GM19455 (cell line): Measurements from ENCODE around the gene PPP4C.
"Not testable (repeated sequence)": the region's sequence is repeated elsewhere in the genome, so short reads cannot be mapped to it uniquely, and the experiment has no call there.

Source experiments
- ATAC-seq: cut with Tn5 transposase; IDR thresholded peaks from one replicate; pipeline ENCODE4 v1.9.1; 2021; ENCODE audit not compliant: unreplicated experiment

Gene PPP4C

DNA sequence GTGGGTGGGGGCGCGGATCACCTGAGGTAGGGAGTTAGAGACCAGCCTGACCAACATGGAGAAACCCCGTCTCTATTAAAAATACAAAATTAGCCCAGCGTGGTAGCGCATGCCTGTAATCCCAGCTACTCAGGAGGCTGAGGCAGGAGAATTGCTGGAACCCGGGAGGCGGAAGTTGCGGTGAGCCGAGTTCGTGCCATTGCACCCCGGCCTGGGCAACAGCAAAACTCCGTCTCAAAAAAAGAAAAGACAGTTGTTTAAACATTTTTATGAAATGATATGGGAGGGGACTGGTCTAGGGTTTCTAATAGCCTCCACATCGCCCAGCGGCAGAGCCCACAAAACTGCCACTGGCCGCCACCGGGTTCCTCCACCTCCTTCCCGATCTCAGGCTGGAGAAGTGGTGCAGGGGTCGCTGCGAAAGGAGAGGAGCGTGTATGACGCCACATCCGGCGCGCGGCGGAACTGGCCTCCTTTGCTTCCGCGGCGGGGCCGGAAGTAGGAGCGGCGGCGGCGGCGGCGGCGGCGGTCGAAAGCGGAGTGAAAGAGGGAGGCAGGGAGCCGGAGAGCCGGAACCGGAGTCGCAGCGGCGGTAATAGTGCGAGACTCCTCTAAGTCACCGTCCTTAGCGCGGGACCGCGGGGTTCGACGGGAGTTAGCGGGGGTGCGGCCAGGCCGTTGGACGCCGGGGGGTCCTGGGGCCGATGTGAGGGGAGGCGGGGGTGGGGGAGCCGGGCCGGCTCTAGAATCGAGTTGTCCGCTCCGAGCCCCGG is at the start of gene PPP4C:
Gene PPP4C, plus strand, starts transcription at position 492 of the 773 bp plus-strand sequence. CDS start 384 bp downstream, outside the sequence.
- peak; percentile 70 for ATAC-seq

DNA sequence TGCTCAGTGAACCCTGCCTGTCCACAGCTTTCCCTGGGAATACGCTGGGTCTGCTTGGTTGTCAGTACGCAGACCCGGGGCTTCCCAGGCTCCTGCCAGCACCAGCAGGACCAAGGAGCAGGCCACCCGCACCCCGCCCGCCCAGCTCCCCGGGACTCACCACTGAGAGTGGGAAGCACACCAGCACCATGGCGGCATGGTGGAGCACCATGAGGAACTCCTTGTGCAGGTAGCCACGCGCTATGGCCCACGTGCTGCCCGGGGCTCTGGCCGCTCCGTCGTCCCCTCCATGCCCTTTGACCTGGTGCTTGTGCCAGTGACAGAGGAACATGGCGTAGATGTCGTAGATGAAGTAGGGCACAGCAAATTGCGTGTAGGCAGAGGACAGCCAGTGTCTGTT is 49.3 kb upstream of the PPP4C start:
- no peak for ATAC-seq

DNA sequence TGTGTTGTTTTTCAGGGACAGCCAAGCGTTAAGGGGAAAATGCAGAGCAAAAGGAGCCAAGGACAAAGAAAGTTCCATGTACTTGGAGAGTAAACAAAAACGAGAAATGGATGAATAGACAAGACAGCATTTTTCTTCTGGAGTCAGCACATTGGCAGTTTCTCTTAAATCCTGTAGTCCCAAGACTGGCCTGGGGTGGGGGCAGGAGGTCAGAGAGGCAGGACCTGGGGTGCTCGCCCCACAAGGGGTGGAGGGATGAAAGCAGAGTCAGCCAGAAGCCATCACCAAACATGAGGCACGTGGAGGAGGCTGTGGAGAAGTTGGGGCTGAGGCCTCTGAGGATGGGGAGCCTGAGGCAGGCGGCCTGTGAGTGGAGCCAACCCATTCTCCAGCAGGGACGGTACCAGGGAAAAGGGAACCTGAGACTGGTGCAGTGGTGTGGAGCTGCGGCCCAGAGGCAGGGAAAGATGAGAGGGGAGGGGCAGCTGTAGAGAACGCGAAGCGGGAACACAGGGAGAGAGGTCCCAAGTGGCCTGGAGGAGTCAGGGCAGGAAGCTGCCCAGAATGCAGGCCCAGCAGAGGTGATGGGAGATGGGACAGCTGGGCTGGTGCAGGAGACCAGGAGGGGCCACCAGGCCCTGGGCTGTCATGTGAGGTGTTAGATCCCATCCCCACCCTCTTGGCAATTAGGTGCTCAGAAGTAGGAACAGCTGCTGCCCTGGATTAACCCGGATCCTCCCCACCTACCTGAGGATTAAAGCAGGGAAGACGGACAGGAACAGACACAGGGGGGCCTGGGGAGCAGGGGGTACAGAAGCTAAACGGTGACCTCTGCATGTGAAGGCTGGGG is 48.0 kb upstream of the PPP4C start:
- ATAC-seq = no peak

DNA sequence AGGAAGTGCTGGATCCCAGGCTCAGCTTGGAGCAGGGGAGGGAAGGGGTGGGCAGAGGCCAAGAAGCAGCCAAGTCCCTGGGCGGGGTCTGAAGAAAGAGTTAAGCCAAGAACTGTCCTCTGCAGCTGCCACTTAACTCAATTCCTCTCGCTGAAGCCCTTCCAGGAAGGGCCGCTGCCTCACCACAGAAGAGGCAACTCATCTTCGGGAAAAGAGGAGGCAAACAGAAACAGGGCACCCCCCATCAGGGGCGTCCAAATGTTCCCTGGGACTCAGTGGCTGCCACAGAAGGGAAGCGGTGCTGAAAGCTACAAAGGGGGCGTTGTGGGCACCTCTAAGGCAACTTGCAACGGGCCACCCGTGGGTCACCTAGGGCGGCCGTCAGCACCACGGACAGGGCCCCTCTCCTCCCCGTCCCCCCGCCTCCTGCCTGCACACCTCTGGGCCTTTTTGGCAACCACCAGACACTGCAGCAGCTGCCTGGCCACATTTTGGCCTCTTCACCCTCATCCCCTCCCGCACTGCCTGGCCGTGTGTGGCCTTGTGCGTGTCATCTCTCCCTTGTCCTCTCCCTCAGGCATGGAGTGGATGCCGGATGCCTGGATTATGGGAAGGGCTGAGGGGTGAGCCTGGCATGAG is 47.2 kb upstream of the PPP4C start:
- no peak for ATAC-seq

DNA sequence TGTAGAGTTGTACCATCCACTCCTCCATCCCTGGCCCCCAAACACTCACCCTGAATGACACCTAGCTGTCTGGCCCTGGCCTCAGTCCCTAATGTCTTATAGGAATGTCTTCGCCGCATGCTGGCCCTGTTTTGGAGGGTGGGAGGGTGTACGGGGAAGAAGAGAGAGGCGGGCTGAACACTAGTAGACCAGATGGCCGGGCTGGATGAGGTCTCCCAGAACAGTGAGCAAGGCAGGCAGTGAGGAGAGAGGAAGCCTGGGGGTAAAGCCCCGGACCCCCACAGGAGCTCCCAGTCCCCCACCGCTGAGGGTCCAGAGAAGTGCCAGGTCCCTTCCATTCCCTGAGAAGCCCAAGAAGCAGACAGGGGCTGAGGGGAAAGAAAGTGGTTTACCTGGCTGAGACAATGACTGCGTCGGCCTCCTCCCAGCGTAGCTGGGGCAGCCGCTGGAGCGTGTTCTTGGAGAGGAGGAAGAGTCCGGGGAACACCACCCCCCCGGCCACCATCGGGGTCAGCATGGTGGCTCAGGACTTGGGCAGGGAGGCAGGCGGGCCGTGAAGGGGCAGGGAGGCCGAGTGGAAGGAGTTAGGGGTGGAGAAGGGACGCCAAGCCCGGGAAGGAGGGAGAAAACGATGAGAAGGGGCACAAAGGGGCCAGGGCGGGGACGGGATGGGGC is 45.6 kb upstream of the PPP4C start:
- ATAC-seq = no peak

DNA sequence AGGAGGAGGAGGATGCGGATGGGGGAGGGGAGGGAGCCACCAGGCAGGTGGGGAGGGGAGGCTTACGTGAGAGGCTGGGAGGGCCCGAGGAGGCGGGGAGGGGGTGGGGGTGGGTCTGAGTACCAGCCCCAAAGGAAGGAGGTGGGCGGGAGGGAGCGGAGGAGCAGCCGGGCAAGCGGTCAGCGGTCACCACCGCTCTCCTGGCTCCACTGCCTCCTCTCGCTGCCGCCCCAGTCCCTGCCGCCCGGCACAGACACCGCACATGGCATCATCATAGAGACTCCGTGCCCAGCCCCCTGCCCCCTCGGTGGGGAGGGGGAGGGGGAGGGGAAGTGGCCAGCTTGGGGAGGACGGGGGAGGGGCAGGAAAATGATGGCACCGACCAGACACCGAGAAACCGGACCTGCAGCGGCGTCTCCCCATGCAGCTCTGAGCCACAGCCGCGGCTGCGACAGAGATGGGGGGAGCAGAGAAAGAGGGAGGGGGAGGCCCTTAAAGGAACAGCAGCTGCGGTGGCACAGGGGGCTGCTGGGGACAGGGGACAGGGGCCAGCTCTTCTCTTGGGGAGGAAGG is 44.9 kb upstream of the PPP4C start, which contains the start of gene TLCD3B:
Gene TLCD3B, minus strand, starts transcription at position 431 of the 573 bp plus-strand sequence. CDS start 744 bp downstream, outside the sequence.
- ATAC-seq = no peak

DNA sequence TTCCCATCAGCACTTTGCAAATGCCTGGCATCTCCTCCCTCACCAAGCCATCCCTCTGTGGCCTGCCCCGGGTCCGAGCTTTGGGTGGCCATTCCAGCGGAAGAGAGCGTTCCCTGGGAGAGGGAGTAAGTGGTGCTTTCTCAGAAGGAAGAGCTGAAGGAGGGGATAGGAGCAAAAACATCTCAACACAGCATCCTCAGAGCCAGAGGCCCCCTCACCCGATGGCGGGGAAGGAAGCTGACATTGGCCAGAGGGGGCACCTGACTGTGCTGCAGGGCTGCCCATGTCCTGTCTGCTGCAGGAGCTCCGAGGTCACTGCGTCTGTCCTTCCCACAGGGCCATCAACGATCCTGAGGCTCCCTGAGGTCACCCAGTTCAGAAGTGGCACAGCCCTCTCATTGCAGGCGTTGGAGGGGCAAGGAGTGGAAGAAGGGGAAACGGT is 44.3 kb upstream of the PPP4C start:
- no peak for ATAC-seq

DNA sequence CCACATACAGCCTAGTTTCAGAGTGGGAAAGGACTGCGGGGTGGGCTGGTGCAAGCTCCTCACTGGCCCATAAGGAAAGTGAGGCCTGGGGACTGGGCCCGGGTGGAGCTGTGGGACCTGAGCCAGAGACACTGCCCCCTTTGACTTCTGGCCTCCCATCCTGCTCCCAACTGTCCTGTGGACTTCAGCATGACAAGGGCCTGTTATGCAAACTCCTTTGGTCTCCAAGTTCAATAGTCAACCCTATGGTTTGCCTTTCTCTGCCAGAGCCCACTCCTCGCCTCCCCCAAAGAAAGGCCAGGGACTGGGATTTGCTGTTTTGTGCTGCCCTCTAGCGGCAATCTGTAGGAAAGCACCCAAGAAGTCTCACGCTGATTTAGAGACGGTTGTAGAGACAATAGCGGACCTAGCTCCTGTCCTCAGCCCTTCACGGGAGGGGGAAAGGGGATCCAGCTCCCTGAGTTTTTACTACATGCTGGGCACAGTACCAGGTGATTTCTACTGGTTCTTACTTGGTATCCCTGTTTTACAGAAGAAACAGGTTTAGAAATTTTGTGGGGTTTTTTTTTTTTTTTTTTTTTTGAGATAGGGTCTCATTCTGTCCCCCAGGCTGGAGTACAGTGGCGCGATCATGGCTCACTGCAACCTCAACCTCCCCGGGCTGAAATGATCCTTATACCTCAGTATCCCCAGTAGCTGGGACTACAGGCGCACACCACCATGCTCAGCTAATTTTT is 43.5 kb upstream of the PPP4C start:
- ATAC-seq = no peak

DNA sequence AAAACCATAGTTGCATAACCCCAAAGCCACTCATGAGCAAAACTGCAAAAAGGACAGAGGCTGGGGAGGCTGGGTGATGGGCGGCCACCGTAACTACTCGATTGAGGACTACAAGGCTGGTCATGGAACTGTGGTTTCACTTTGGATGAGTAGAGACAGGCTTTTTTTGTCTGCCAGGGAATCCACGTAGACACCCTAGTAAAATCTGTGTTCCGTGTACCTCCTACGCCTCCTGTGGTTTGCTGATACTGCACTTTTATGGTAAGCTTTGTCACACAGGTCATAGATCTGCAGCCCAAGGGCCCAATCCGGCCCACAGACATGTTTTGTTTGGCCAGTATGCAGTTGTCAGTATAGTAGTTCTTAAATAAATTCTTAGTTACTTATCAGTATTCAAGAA is 42.5 kb upstream of the PPP4C start:
- no peak for ATAC-seq

DNA sequence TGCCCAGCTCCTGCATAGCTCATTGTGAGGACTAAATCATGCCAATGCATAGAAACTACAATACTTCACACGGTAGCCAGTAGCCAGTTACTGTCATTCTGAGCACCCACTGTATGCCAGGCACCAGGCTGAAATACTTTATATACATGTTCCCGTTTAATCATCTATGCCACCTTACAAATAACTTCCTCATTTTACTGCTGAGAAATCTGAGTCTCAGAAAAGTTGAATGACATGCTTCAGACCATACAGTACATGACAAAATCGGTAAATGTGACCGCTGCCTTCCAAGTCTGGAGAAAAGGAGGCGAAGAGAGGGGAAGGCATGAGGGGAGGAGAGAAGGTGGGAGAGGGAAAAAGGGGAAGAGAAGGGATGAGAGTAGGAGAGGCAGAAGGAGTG is 35.6 kb upstream of the PPP4C start:
- no peak for ATAC-seq

DNA sequence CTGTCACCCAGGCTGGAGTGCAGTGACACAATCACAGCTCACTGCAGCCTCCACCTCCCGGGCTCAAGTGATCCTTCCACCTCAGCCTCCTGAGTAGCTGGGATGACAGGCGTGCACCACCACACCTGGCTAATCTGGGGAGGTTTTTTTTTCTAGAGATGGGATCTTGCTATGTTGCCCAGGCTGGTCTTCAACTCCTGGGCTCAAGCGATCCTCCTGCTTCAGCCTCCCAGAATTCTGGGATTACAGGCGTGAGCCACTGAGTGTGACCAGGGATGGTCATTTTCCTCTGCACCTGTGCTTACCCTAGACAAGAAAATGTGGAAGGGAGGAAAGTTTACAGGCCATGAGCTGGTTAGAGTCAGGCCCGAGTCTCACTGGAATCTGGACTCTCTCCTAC is 35.1 kb upstream of the PPP4C start:
- not testable (repeated sequence) for ATAC-seq

DNA sequence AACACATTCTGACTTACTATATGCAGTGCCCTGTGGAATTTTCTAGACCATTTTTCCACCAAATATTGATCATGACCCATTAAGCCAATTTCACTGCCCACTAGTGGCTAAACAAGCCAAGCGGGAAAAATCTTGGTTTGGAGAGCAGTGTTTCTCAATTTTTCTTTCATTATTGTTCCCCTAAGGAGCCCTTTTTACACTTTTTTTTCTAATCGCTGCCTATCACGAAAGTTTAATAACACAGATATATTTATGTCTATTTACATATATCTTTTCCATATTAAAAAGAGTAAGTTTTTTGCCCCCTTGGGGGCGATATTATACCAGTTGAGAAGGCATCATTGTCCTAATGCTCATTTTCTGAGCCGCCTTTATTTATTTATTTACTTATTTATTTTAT is 34.0 kb upstream of the PPP4C start:
- no peak for ATAC-seq

DNA sequence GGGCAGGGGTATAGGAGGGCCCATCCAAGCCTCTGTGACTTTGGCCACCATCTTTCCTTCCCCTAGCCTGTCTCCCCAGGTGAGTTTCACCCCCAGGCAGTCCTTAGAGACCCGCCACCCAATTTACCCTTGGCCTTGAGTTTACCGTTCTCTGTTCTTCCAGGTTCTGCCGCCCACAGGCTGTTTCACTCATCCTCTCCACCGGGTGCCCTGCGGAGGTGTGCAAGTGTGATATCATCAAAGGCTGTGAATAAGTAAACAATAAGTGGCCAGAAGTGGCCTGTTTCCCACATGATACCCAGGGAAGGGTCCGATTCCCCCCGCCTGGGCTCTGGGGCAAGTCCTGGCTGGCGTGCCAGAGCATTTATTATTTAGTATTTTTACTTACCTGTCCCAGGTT is 29.6 kb upstream of the PPP4C start:
- ATAC-seq = no peak

DNA sequence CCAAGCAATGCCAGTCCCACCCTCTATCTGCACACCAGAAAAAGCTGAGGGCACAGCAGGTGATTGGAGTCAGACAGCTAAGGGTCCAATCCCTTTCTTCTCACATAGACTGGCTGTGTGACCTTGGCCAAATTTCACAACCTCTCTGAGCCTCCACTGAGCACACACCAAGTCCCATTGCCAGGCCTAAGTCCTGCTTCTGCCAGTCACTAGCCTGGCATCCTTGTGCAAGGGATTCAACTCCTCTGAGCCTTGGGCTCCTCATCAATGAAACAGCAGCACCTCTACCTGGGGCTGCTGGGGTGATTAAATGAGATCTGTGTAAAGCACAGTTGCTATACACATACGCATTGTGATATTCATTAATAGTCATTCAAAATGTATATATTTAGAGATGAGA is 29.2 kb upstream of the PPP4C start:
- ATAC-seq = no peak

DNA sequence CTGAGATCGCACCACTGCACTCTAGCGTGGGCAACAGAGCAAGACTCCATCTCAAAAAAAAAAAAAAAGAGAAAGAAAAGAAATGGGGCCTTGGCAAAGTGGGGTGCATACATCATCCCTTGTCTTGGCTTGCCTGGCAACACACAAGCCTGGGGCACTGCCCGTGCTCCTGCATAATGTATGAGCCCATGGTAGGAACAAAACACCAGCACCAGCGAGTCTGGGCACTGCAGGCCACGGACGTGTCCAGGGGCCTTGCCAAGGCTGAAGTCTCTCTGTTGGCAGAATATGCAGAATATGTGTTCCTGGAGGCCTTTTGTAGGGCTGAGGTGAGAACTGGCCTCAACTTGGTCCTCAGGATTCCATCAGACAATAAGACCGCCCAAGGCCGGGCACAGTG is 25.9 kb upstream of the PPP4C start:
- ATAC-seq = no peak

DNA sequence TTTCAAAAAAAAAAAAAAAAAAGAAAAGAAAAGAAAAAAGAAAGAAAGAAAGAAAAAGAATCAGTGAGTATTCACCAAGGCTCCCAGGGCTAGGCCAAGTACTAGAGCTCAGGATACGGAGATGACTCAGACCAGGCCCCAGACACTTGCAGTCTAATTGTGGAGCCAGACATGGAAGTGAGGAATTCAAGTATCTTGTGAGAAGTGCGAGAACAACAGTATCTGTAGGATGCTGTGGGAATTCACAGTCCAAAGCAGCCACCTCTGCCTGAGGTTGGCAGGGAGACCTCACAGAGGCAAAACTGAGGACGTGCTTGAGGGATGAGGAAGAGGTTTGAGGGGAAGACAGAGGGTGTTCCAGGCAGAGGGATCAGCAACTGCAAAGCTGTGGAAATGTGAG is 24.3 kb upstream of the PPP4C start:
- ATAC-seq = no peak

DNA sequence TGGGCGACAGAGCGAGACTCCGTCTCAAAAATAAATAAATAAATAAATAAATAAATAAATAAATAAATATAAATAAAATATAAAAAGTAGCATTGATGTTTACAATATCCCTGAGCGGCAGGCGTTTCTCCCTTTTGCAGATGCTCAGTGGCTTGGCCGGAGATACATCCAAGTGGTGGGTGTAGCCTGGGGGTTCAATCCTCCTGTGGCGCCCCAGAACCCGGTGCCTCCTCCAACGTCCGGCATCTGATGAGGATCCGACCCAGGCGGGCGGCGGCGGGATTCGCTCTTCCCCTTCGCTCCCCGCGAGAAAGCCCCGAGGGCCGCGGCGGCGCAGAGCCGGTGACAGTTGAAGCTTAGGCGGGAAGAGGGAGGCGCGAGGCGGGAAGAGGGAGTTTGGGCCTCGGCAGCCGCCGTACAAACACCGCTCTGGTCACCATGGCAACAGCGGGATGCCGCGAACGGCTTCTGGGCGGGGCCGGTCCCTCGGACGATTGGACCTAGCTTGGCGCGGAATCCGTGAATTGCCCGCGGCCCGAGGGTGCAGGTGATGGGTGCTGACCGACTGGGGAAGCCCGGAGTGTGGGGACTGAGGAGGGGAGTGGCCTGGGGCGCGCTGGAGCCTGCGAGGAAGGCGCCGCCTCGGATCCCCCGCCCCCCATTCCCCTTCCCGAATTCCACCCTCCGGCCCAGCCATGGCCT is 23.0 kb upstream of the PPP4C start:
- ATAC-seq = peak; percentile 65

DNA sequence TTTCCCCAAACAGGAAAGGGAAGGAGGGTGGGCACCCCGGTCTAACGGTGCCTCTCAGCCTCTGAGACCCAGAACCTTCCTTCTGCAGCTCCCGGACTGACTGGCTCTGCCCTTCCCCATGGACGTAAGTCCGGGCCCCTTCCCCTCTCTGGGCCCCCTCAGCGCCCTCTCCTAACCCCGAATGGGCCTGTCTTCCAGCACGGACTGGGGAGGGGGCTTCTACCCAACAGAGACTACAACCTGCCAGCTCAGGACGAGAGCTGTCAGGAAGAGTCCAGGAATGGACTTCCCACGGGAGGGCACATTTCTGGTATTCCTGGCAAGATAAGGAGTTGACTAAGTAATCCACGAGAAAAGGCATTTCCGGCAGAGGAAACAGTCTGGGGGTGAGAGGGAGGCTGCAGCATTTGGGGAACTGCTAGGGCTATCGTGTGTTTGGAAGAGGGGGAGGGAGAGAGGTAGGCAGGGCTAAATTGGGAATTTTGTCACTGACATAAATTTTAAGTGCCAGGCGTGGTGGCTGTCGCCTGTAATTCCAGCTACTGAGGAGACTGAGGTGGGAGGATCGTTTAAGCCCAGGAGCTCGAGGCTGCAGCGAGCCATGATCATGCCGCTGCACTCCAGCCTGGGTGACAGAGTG is 22.3 kb upstream of the PPP4C start:
- peak; percentile 17 for ATAC-seq

DNA sequence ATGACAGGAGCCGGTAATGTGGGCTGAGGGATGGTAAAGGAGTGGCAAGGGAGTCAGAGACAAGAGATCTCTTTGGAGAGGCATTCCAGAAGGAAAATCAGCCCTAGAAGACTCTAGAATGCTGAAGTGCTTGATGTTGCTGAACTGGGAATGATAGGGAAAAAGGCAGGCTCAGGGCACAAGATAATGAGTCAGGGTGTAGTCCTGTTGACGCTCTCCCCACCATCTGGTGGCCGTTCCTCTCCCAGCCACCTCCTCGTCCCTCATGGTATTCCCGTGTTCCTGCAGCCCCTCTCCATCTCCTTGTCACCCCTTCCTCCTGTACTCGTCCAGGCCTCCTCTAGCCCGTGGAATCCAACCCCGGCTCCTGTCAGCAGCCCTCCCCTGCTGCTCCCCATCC is 21.3 kb upstream of the PPP4C start:
- ATAC-seq = no peak
